Mucosa of rectum (tissue), 2 donors: Measurements from ENCODE around the gene ZNF555.
A peak's percentile ranks its signal among the peaks of the same experiment; 100 is the strongest.

Source experiments
- H3K27ac ChIP-seq, 2 donors: one replicate each; pipeline ENCODE4 v1.7.0; 2013; ENCODE audit warnings: inconsistent platforms in 2 of 2, low read depth in 2 of 2, low read length in 2 of 2
- H3K27me3 ChIP-seq, 2 donors: one replicate each; pipeline ENCODE4 v1.7.0; 2013; ENCODE audit warnings: low read length in 2 of 2; ENCODE audit not compliant: control insufficient read depth in 2 of 2, insufficient read depth in 2 of 2
- H3K36me3 ChIP-seq, 2 donors: one replicate each; pipeline ENCODE4 v1.7.0; 2013; ENCODE audit warnings: low read length in 2 of 2; ENCODE audit not compliant: control insufficient read depth in 2 of 2, insufficient read depth in 2 of 2
- H3K4me1 ChIP-seq, 2 donors: one replicate each; pipeline ENCODE4 v1.7.0; 2013; ENCODE audit warnings: low read length in 2 of 2, mild to moderate bottlenecking in 1 of 2; ENCODE audit not compliant: control insufficient read depth in 2 of 2, insufficient read depth in 2 of 2
- H3K4me3 ChIP-seq, 2 donors: one replicate each; pipeline ENCODE4 v1.7.0; 2013; ENCODE audit warnings: low read length in 2 of 2
- H3K9ac ChIP-seq, 2 donors: one replicate each; pipeline ENCODE4 v1.7.0; 2013; ENCODE audit warnings: low read length in 2 of 2, low read depth in 1 of 2, mild to moderate bottlenecking in 1 of 2
- H3K9me3 ChIP-seq, 2 donors: one replicate each; pipeline ENCODE4 v1.7.0; 2013; ENCODE audit warnings: low read length in 2 of 2; ENCODE audit not compliant: control insufficient read depth in 2 of 2
- donor health status: healthy.
- donor health status: Normal muscosa, but diverticular disease.

The ZNF555 gene

DNA sequence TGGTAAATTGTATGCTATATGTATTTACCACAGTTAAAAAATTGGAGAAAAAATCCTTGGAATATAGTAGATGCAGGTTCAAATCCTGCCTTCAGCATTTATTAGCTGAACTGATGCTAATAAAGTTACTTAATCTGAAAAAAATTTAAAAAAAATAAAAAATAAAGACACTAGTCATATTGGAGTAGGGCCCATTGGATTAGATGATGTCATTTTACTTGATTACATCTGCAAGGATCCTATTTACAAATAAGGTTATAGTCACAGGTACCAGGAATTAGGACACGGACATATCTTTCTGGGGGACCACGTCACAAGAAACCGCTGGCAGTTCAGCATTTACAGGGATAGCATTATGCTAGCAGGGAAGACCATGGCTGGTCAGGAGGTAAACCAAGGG is 6.2 kb downstream of the ZNF555 start:
- peaks cover 20 to 22% of the 10 kb centered on the region in 2 donors for H3K36me3 ChIP-seq
- no peaks in the 10 kb centered on the region for H3K27me3 ChIP-seq
- no peak overlapping the region for H3K4me3 ChIP-seq
- no peak overlapping the region for H3K9ac ChIP-seq
- H3K27ac ChIP-seq, result no peak overlapping the region
- H3K9me3 ChIP-seq, result peaks cover 12 to 16% of the 10 kb centered on the region in 2 donors
- H3K4me1 ChIP-seq, result peaks cover 0 to 2% of the 10 kb centered on the region in 2 donors

DNA sequence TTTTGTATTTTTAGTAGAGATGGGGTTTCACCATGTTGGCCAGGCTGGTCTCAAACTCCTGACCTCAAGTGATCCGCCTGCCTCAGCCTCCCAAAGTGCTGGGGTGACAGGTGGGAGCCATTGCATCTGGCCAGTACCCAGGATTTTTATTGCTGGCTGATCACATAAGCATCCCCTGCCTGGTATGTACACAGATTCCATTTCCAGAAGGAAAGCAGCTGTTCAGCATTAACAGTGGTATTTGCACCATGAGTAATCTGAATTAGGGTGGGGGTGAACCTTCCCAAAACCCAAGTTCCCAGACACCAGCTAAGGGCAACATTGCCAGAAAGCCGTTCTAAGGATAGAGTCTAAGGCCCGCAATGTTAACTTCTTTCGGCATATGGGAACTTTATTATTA is 7.3 kb downstream of the ZNF555 start:
- Histone ChIP-seq H3K36me3 (peaks cover 31 to 33% of the 10 kb centered on the region in 2 donors), H3K4me3 (no peak overlapping the region), H3K9ac (no peak overlapping the region), H3K4me1 (no peaks in the 10 kb centered on the region), H3K27me3 (no peaks in the 10 kb centered on the region), H3K27ac (no peak overlapping the region), H3K9me3 (peaks cover 23 to 27% of the 10 kb centered on the region in 2 donors)

DNA sequence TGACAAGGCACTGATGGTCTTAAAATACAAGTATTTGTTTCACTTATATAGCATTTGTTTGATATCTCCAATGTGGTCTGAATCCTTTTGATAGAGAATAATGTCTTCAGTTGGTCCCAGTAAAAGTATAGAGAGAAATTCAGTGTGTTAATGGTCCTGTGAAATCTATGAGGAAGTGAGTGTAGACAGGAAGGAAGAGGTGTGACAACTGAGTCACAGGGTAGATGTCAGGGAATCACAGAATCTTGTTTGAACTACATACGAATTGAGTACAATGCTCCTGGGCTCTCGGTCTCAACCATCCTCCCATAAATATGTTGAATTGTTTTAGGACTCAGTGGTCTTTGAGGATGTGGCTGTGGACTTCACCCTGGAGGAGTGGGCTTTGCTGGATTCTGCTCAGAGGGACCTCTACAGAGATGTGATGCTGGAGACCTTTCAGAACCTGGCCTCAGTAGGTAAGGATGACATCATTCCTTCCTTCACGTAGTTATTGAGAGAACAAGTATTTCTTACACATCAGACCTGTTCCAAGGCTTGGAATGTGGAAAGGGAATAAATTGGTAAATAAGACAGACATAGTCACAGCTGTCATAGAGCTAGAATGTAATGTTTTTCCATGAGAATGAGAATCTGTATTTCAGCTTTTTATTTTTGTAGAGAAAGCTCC is 9.1 kb downstream of the ZNF555 start:
- no peak overlapping the region for H3K27ac ChIP-seq
- no peak overlapping the region for H3K4me3 ChIP-seq
- no peaks in the 10 kb centered on the region for H3K27me3 ChIP-seq
- H3K4me1 ChIP-seq, result no peaks in the 10 kb centered on the region
- H3K9me3 ChIP-seq, result peaks cover 34 to 38% of the 10 kb centered on the region in 2 donors
- peaks cover 32 to 40% of the 10 kb centered on the region in 2 donors for H3K36me3 ChIP-seq
- H3K9ac ChIP-seq, result no peak overlapping the region

DNA sequence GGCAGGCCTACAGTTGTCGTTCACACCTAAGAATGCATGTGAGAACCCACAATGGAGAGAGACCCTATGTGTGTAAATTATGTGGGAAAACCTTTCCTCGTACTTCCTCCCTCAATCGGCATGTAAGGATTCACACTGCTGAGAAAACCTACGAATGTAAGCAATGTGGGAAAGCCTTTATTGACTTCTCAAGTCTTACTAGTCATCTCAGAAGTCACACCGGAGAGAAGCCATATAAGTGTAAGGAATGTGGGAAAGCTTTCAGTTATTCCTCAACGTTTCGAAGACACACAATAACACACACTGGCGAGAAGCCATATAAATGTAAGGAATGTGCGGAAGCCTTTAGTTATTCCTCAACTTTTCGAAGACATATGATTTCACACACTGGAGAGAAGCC is 11.3 kb downstream of the ZNF555 start:
- Histone ChIP-seq H3K9me3 (peaks cover 34 to 42% of the 10 kb centered on the region in 2 donors), H3K27ac (no peak overlapping the region), H3K9ac (no peak overlapping the region), H3K36me3 (peaks cover 32 to 34% of the 10 kb centered on the region in 2 donors), H3K4me3 (no peak overlapping the region), H3K4me1 (no peaks in the 10 kb centered on the region), H3K27me3 (no peaks in the 10 kb centered on the region)

DNA sequence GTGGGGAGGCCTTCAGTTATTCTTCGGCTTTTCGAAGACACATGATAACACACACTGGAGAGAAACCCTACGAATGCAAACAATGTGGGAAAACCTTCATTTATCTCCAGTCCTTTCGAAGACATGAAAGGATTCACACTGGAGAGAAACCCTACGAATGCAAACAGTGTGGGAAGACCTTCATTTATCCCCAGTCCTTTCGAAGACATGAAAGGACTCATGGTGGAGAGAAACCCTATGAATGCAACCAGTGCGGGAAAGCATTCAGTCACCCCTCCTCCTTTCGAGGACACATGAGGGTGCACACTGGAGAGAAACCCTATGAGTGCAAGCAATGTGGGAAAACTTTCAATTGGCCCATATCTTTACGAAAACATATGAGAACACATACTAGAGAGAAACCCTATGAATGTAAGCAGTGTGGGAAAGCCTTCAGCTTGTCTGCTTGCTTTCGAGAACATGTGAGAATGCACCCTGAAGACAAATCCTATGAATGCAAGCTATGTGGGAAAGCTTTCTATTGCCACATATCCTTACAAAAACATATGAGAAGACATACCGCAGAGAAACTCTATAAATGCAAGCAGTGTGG is 11.8 kb downstream of the ZNF555 start:
- H3K27me3 ChIP-seq, result no peaks in the 10 kb centered on the region
- peaks cover 34 to 42% of the 10 kb centered on the region in 2 donors for H3K9me3 ChIP-seq
- H3K27ac ChIP-seq, result no peak overlapping the region
- peaks cover 32 to 34% of the 10 kb centered on the region in 2 donors for H3K36me3 ChIP-seq
- H3K4me3 ChIP-seq, result peak overlapping the region in 1 of 2 donors; percentile 27
- no peaks in the 10 kb centered on the region for H3K4me1 ChIP-seq
- H3K9ac ChIP-seq, result no peak overlapping the region

DNA sequence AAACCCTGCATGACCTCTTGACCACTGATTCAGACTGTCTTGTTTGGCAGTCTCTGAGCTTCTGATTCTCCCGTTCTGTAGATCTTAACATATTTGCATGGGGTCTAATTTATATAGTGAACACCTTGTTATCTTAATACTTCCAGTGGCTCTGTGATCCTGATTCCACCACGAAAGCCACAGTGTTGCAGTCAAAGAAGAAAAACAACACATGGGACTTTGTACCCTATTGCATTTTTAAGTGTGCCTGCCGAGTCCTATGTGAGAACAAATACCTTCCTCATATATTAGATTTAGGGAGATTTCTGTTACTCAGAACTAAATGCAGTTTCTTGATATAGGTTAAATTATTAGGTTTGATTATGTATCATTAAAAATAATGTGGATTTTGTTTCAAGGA is 13.6 kb downstream of the ZNF555 start:
- no peaks in the 10 kb centered on the region for H3K4me1 ChIP-seq
- H3K9ac ChIP-seq, result no peak overlapping the region
- peaks cover 32 to 34% of the 10 kb centered on the region in 2 donors for H3K36me3 ChIP-seq
- no peaks in the 10 kb centered on the region for H3K27me3 ChIP-seq
- H3K9me3 ChIP-seq, result peaks cover 36 to 41% of the 10 kb centered on the region in 2 donors
- H3K27ac ChIP-seq, result no peak overlapping the region
- H3K4me3 ChIP-seq, result no peak overlapping the region

DNA sequence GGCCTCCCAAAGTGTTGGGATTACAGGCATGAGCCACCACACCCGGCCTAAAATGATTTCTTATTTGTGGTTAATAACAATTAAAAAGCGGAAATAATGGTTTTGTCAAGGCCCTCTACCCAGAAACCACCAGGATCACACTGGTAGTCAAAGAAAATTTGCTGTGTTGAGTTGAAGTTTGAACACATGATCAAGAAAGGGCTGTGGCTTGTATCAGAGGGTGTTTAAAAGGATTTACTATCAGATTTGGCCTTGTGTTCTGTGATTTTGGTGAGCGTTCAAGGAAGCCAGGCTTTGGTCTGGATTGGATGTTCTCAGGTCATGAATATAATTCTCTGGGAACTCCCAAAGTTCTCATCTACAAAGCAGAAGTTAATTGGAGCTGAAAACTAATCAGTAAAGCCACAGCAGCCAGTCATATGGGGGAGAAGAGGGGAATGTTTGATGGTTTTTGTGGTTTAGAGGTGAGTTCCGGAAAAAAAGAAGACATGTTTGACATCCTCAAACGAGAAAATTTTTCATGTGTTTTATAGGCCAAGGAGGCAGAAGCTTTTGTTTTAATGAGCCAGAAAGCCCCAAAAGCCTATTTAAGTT is 15.3 kb downstream of the ZNF555 start:
- Histone ChIP-seq H3K36me3 (peaks cover 22 to 28% of the 10 kb centered on the region in 2 donors), H3K9me3 (peaks cover 31 to 38% of the 10 kb centered on the region in 2 donors), H3K27ac (no peak overlapping the region), H3K4me1 (no peaks in the 10 kb centered on the region), H3K9ac (no peak overlapping the region), H3K4me3 (no peak overlapping the region), H3K27me3 (no peaks in the 10 kb centered on the region)

DNA sequence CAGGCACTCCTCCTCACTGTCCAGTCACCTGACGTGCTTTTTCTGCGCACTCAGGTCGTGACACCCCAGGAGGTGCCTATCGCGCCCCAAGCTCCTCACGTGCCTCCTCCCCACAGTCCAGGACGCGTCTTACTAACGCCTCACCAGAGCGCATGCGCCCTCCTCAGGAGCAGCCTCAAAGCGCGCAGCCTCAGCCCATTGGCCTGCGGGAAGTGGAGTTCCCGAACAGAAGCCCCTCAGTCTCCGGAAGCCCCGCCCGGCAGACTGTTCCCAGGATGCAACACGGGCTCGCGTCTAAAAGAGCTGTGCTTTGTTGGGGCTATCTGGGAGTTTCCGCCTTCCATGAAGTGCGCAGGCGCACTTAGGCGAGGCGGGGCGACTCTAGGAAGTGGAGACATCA is 17.6 kb downstream of the ZNF555 start:
- H3K9ac ChIP-seq, result no peak overlapping the region
- H3K4me3 ChIP-seq, result no peak overlapping the region
- peaks cover 0 to 6% of the 10 kb centered on the region in 2 donors for H3K36me3 ChIP-seq
- H3K27ac ChIP-seq, result no peak overlapping the region
- peaks cover 15 to 20% of the 10 kb centered on the region in 2 donors for H3K9me3 ChIP-seq
- no peaks in the 10 kb centered on the region for H3K4me1 ChIP-seq
- H3K27me3 ChIP-seq, result no peaks in the 10 kb centered on the region

DNA sequence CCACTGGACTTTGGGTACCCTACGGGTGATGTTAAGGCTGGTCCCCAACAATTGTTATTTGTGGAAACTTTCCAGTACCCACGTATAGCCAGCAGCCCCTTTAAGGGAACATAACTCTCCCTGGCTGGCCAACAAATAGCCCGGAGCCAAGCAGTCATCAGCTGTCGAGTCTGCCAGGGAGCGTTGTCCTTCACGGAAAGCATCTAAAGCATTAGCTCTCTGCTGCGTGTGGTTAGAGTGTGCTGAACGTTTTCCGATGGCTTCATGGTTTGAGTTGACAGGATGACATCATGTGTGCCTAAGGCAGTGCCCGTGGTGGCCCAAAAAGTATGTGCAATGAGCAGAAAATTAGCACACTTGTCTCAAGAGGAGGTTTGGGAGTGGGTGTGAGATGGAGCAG is 22.5 kb downstream of the ZNF555 start:
- H3K9ac ChIP-seq, result no peak overlapping the region
- H3K27ac ChIP-seq, result no peak overlapping the region
- H3K4me1 ChIP-seq, result peaks cover 0 to 4% of the 10 kb centered on the region in 2 donors
- peaks cover 1 to 3% of the 10 kb centered on the region in 2 donors for H3K9me3 ChIP-seq
- no peaks in the 10 kb centered on the region for H3K27me3 ChIP-seq
- no peaks in the 10 kb centered on the region for H3K36me3 ChIP-seq
- no peak overlapping the region for H3K4me3 ChIP-seq

DNA sequence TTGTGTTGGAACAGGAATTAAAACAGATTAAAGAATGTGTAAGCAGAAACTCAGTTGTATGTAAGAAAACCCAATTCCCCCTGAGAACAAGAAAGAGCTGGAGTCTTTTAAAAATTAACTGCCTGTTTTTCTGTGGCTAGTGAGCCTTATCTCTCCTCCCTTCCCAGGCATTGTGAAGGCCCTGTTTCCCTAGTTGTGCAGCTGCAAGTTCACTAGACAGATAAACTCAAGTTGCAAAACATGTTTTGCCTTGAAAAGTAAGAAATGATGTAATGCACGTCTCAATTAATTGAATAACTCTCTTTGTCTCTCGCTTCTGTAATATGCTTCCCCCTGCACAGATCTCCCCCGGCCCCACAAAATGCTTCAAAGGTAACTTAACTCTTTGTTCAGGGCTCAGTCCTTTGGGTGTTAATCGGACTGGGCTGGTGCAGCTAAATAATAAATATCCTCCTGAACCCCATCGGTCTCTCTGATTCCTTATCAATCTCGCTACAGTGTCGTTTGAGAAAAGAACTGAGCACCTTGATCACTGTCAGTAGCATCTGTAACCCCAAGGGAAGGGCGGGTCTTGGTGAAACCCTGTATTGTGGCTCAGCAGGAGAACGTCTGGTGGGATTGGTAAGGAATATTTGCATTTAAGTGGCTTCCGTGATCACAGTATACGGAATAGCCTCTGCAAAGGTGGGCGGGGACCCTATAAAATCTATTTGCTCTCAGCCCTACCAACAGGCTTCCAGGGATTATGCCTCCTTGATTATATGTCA is 24.2 kb downstream of the ZNF555 start:
- Histone ChIP-seq H3K27ac (no peak overlapping the region), H3K27me3 (no peaks in the 10 kb centered on the region), H3K9ac (no peak overlapping the region), H3K4me1 (peaks cover 0 to 4% of the 10 kb centered on the region in 2 donors), H3K9me3 (no peaks in the 10 kb centered on the region), H3K36me3 (no peaks in the 10 kb centered on the region), H3K4me3 (no peak overlapping the region)
